Cardiac muscle cell (in vitro differentiated cells and primary cell): Measurements from ENCODE around the gene TSPYL4. TPM values are rescaled to one million over a fixed set of nuclear protein-coding genes. Genes with fewer than 3 reads are reported as not detected.

Experiments
- DNase-seq, 2 donors: peaks; one replicate each; pipeline versions ENCODE4 v3.0.0 to v3.0.0-alpha.2; 2010 to 2017; ENCODE audit warnings: low read depth in 1 of 2, low spot score in 1 of 2
- H3K27ac ChIP-seq: fragments of 200-600 bp; sonication (generic); 2 replicates; pipeline ENCODE4 v1.5.1; 2016
- H3K27me3 ChIP-seq: fragments of 200-600 bp; sonication (generic); 2 replicates; pipeline ENCODE4 v1.6.0; 2016; ENCODE audit warnings: control low read depth
- H3K36me3 ChIP-seq: fragments of 200-600 bp; sonication (generic); 2 replicates; pipeline ENCODE4 v1.5.1; 2016; ENCODE audit warnings: control low read depth
- H3K4me1 ChIP-seq: fragments of 200-600 bp; sonication (generic); 2 replicates; pipeline ENCODE4 v1.8.1; 2017; ENCODE audit warnings: low read depth, mild to moderate bottlenecking, mixed run types
- H3K4me3 ChIP-seq: fragments of 200-600 bp; sonication (generic); 2 replicates; pipeline ENCODE4 v1.5.1; 2016; ENCODE audit warnings: mild to moderate bottlenecking
- H3K9me3 ChIP-seq: fragments of 200-600 bp; sonication (generic); 2 replicates; pipeline ENCODE4 v1.5.1; 2017; ENCODE audit warnings: low read depth, mild to moderate bottlenecking, control low read depth
- CTCF ChIP-seq: IDR thresholded peaks from 2 replicates; pipeline ENCODE4 v1.5.1; 2012; ENCODE audit warnings: low read depth, mild to moderate bottlenecking, low read length
- polyA plus RNA-seq: library from polyadenylated mRNA; unstranded; fragments of >200 nt; fragmentation: Nextera tagmentation; extraction: Ambion mirVana; gene quantifications from 2 replicates; pipeline ENCODE4 v1.2.1, GENCODE V29; 2016
- total RNA-seq: library from RNA; depleted of rRNA; stranded (reverse); fragments of >200 nt; gene quantifications from 2 replicates; pipeline ENCODE4 v1.2.3, GENCODE V29; 2016

TSPYL4 gene
- total and polyA plus RNA-seq, 2 experiments from 2014 or later = 38.2 to 54.1 TPM

DNA sequence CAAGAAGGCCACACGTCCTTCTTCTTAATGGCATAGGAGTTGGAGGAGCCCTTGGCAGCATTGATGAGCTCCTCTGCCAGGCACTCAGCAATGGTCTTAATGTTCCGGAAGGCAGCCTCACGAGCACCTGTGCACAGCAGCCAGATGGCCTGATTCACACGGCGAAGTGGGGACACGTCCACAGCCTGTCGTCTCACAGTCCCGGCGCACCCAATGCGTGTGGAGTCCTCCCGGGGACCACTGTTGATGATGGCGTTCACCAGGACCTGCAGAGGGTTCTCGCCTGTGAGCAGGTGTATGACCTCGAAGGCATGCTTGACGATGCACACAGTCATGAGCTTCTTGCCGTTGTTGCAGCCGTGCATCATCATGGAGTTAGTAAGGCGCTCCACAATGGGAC, 4.6 kb upstream of the TSPYL4 start:
- no peak for DNase-seq
- H3K4me1 ChIP-seq = peaks cover 13% of the 10 kb centered on the region
- no peaks in the 10 kb centered on the region for H3K27me3 ChIP-seq
- TF ChIP-seq CTCF = no peak
- H3K36me3 ChIP-seq = no peaks in the 10 kb centered on the region
- no peaks in the 10 kb centered on the region for H3K9me3 ChIP-seq
- H3K27ac ChIP-seq = no peak overlapping the region
- H3K4me3 ChIP-seq = no peak overlapping the region

DNA sequence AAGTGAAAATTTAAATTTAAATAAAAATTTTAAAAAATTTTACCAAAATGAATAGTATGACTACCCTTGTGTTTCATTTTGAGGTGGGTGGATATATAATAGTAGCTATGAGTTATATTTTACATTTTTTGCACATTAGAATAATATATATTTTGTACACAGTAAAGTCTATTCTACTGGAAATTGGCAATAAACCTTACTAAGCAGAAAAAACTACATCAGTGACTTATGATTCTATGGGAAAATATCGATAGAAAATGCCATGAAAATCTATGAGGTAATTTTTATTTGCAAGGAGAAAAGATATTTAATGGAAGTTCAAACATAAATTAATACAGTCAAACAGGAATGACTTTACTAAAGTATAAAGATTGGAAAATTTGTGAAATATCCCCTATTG, 2.8 kb upstream of the TSPYL4 start:
- TF ChIP-seq CTCF = no peak
- no peaks in the 10 kb centered on the region for H3K27me3 ChIP-seq
- H3K4me3 ChIP-seq = no peak overlapping the region
- no peaks in the 10 kb centered on the region for H3K9me3 ChIP-seq
- H3K36me3 ChIP-seq = no peaks in the 10 kb centered on the region
- no peak overlapping the region for H3K27ac ChIP-seq
- no peak for DNase-seq
- peaks cover 26% of the 10 kb centered on the region for H3K4me1 ChIP-seq

GRCh38 chr6:116255246-116255800, 1.4 kb upstream of the TSPYL4 start:
- peak; percentile 35 to 41 for DNase-seq
- peaks cover 40% of the 10 kb centered on the region for H3K4me1 ChIP-seq
- H3K36me3 ChIP-seq = no peaks in the 10 kb centered on the region
- no peak for TF ChIP-seq CTCF
- H3K27me3 ChIP-seq = no peaks in the 10 kb centered on the region
- peak overlapping the region; percentile 97 for H3K27ac ChIP-seq
- H3K9me3 ChIP-seq = no peaks in the 10 kb centered on the region
- peak overlapping the region; percentile 93 for H3K4me3 ChIP-seq

- Histone ChIP-seq H3K36me3 (no peaks in the 10 kb centered on the region), H3K27ac (peak overlapping the region; percentile 97), H3K27me3 (no peaks in the 10 kb centered on the region), H3K4me3 (peak overlapping the region; percentile 93), H3K4me1 (peaks cover 47% of the 10 kb centered on the region), H3K9me3 (no peaks in the 10 kb centered on the region)
- TF ChIP-seq CTCF = no peak
- no peak for DNase-seq
These were observed 602 bp upstream of the TSPYL4 start for GRCh38 chr6:116254297-116255056.

DNA sequence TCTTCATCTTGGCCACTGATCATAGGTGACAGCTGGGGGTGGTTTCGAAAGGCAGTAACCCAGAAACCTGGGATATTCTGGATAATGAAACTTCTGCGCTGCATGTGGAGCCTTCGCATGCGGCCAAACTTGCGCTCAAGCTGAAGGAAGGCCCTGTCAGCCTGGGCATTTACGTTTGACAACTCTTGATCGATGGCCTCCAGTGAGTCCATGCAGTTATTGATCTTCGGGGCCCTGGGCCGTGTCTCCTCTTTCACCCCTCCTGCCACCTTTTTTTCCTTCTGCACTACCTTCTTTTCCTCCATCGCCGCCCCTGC, 729 bp downstream of the TSPYL4 start:
- no peak for DNase-seq
- peaks cover 48% of the 10 kb centered on the region for H3K4me1 ChIP-seq
- peak overlapping the region; percentile 93 for H3K4me3 ChIP-seq
- H3K27ac ChIP-seq = peak overlapping the region; percentile 97
- no peaks in the 10 kb centered on the region for H3K36me3 ChIP-seq
- no peaks in the 10 kb centered on the region for H3K27me3 ChIP-seq
- no peak for TF ChIP-seq CTCF
- no peaks in the 10 kb centered on the region for H3K9me3 ChIP-seq
